NCI-H146 treated with DMSO at 0.1 percent for 48 hours (cell line): Measurements from ENCODE around the gene NR6A1.

ENCODE experiments used
- DNase-seq: peaks from one replicate; lab custom pipeline; 2025; ENCODE audit not compliant: unreplicated experiment; lab: John Stamatoyannopoulos, UW

NR6A1 gene

GRCh38 chr9:124541824-124542223 lies 229.3 kb downstream of the NR6A1 start:
- DNase-seq, result no peak

- no peak for DNase-seq
Measured at GRCh38 chr9:124537926-124538325, 233.2 kb downstream of the NR6A1 start.

GRCh38 chr9:124535846-124536245 lies 235.3 kb downstream of the NR6A1 start:
- DNase-seq, result no peak

GRCh38 chr9:124532897-124533296 lies 238.2 kb downstream of the NR6A1 start:
- DNase-seq, result no peak

- no peak for DNase-seq
Measured at GRCh38 chr9:124531115-124531514, 240.0 kb downstream of the NR6A1 start.

GRCh38 chr9:124530246-124530645 lies 240.9 kb downstream of the NR6A1 start:
- no peak for DNase-seq

- no peak for DNase-seq
Measured at GRCh38 chr9:124527781-124528180, 243.3 kb downstream of the NR6A1 start.

GRCh38 chr9:124526174-124526573 lies 244.9 kb downstream of the NR6A1 start:
- DNase-seq, result no peak

GRCh38 chr9:124522121-124523098 lies 248.7 kb downstream of the NR6A1 start:
- no peak for DNase-seq

- no peak for DNase-seq
Measured at GRCh38 chr9:124521142-124521541, 250.0 kb downstream of the NR6A1 start.

- no peak for DNase-seq
Measured at GRCh38 chr9:124520206-124520596, 250.9 kb downstream of the NR6A1 start.

GRCh38 chr9:124518116-124518515 lies 253.0 kb downstream of the NR6A1 start:
- no peak for DNase-seq

GRCh38 chr9:124517600-124517999 lies 253.5 kb downstream of the NR6A1 start:
- DNase-seq, result no peak

- DNase-seq, result no peak
Measured at GRCh38 chr9:124514874-124515273, 256.2 kb downstream of the NR6A1 start.

GRCh38 chr9:124514125-124514524 lies 257.0 kb downstream of the NR6A1 start:
- DNase-seq, result no peak

GRCh38 chr9:124513376-124513994 lies 257.6 kb downstream of the NR6A1 start:
- DNase-seq, result no peak

- DNase-seq, result no peak
Measured at GRCh38 chr9:124512806-124513204, 258.3 kb downstream of the NR6A1 start.

GRCh38 chr9:124511891-124512805 lies 259.0 kb downstream of the NR6A1 start:
- DNase-seq, result no peak

GRCh38 chr9:124511426-124511840 lies 259.7 kb downstream of the NR6A1 start:
- DNase-seq, result no peak

GRCh38 chr9:124510650-124511425 lies 260.3 kb downstream of the NR6A1 start:
- DNase-seq, result no peak
